ENCODE data around the gene TMEM184B.

The TMEM184B gene

GRCh38 chr22:38176170-38176741, 96.6 kb downstream of the TMEM184B start:
- H3K23ac ChIP-seq (ENCODE audit: low read depth, low read length, poor library complexity), result no peak overlapping the region
- H3K9me3 ChIP-seq (replicated peaks in 1 of 2; ENCODE audit: control insufficient read depth in 2 of 2, insufficient read depth in 1 of 2, low read depth in 1 of 2, low read length in 2 of 2), result no peaks in the 10 kb centered on the region
- H3K79me1 ChIP-seq (ENCODE audit: low read depth, low read length), result no peaks in the 10 kb centered on the region
- no peak overlapping the region for H3K4me2 ChIP-seq (ENCODE audit: insufficient read depth, low read length, poor library complexity, severe bottlenecking)
- peak overlapping the region; percentile 19 for H4K8ac ChIP-seq (ENCODE audit: low read depth, low read length)
- peak overlapping the region; percentile 31 for H3K9ac ChIP-seq (ENCODE audit: low read depth, low read length, poor library complexity)
- H2BK15ac ChIP-seq (ENCODE audit: low read length), result peak overlapping the region; percentile 65
- DNase-seq (ENCODE audit: low spot score), result no peak
- H3K14ac ChIP-seq (ENCODE audit: low read length), result no peak overlapping the region
- no peak overlapping the region for H3K4ac ChIP-seq (ENCODE audit: low read length)
- H2BK120ac ChIP-seq (ENCODE audit: low read depth, low read length), result peak overlapping the region; percentile 24
- no CpG with 5 or more reads among the region's 14 CpGs for WGBS, 2 donors (ENCODE audit: extremely low coverage in 2 of 2, insufficient read length in 2 of 2, insufficient replicate concordance in 1 of 2)
- H3K27me3 ChIP-seq (ENCODE audit: control insufficient read depth in 3 of 3, insufficient read depth in 3 of 3, low read depth in 1 of 3, low read length in 3 of 3), result no peaks in the 10 kb centered on the region
- peak overlapping the region; percentile 12 for H3K27ac ChIP-seq (replicated peaks; ENCODE audit: low read length)
- H4K91ac ChIP-seq (ENCODE audit: low read depth, low read length, poor library complexity), result no peak overlapping the region
- H3K36me3 ChIP-seq (replicated peaks in 1 of 2; ENCODE audit: control insufficient read depth in 2 of 2, insufficient read depth in 2 of 2, low read length in 2 of 2), result no peaks in the 10 kb centered on the region
- H2BK5ac ChIP-seq (ENCODE audit: low read length), result no peak overlapping the region
- peaks cover 21 to 23% of the 10 kb centered on the region in 2 donors for H3K4me1 ChIP-seq (ENCODE audit: control insufficient read depth in 2 of 2, insufficient read depth in 1 of 2, low read depth in 1 of 2, low read length in 2 of 2)
- H2BK12ac ChIP-seq (ENCODE audit: low read length), result peak overlapping the region; percentile 59
- no peak overlapping the region for H2AK5ac ChIP-seq (ENCODE audit: low read depth, low read length)
- H3K4me3 ChIP-seq (ENCODE audit: low read length in 2 of 2), result no peak overlapping the region
- no peak overlapping the region for H2AFZ ChIP-seq (ENCODE audit: low read length)
- H3K18ac ChIP-seq (ENCODE audit: low read length), result peak overlapping the region; percentile 87

DNA sequence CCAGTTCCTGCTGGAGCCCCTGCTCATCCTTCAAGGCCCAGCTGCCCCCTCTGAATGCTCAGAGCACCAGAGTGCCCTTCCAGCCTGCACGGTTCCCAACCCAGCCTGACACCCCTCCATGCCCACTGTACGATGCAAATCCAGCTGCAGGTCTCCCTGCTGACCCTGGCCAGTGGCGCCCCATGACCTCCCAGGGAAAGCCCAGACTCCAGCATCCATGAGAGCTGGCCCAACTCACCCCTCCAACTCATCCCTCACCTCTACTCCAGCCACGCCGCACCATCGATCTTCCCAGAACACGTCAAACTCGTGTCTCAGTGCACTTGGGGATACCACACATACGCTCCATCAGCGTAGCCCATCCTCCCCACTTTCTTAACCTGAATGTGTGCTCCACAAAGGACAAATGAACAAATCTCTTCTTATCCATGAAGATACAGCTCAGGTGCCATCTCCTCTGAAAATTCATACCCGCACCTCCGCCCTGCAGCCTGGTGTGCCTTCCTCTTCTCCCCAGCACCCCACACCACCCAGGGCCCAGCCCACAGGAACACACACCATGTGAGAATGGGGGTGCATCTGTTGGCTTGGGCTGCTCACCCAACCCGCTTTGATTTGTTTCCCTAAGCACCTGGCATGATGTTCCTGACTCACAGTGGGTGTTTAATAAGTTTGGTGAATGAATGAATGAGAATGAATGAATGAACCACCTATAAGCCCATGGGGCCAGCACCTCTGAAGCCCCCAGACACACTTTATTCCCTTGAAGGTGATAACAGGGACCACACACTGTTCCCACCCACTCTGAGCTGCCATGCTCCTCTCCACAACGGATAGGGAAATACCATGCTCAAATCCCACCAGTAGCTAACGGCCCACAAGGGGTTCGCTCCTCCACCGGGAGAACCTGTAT, 97.3 kb downstream of the TMEM184B start:
- no peak overlapping the region for H2BK5ac ChIP-seq (ENCODE audit: low read length)

GRCh38 chr22:38174626-38175025, 98.2 kb downstream of the TMEM184B start:
- Histone ChIP-seq H4K8ac (ENCODE audit: low read depth, low read length) (no peak overlapping the region), H3K23ac (ENCODE audit: low read depth, low read length, poor library complexity) (no peak overlapping the region), H3K79me1 (ENCODE audit: low read depth, low read length) (no peaks in the 10 kb centered on the region), H3K18ac (ENCODE audit: low read length) (peak overlapping the region; percentile 50), H3K14ac (ENCODE audit: low read length) (no peak overlapping the region), H2AK5ac (ENCODE audit: low read depth, low read length) (no peak overlapping the region), H3K4me1 (ENCODE audit: control insufficient read depth in 2 of 2, insufficient read depth in 1 of 2, low read depth in 1 of 2, low read length in 2 of 2) (peaks cover 8 to 19% of the 10 kb centered on the region in 2 donors), H3K4me3 (ENCODE audit: low read length in 2 of 2) (no peak overlapping the region), H3K9me3 (replicated peaks in 1 of 2; ENCODE audit: control insufficient read depth in 2 of 2, insufficient read depth in 1 of 2, low read depth in 1 of 2, low read length in 2 of 2) (no peaks in the 10 kb centered on the region), H3K4me2 (ENCODE audit: insufficient read depth, low read length, poor library complexity, severe bottlenecking) (no peak overlapping the region), H3K9ac (ENCODE audit: low read depth, low read length, poor library complexity) (no peak overlapping the region), H3K27me3 (ENCODE audit: control insufficient read depth in 3 of 3, insufficient read depth in 3 of 3, low read depth in 1 of 3, low read length in 3 of 3) (no peaks in the 10 kb centered on the region), H3K4ac (ENCODE audit: low read length) (no peak overlapping the region), H2BK12ac (ENCODE audit: low read length) (peak overlapping the region; percentile 48), H4K91ac (ENCODE audit: low read depth, low read length, poor library complexity) (no peak overlapping the region), H2BK5ac (ENCODE audit: low read length) (no peak overlapping the region), H3K27ac (replicated peaks; ENCODE audit: low read length) (no peak overlapping the region), H3K36me3 (replicated peaks in 1 of 2; ENCODE audit: control insufficient read depth in 2 of 2, insufficient read depth in 2 of 2, low read length in 2 of 2) (no peaks in the 10 kb centered on the region), H2AFZ (ENCODE audit: low read length) (no peak overlapping the region), H2BK120ac (ENCODE audit: low read depth, low read length) (no peak overlapping the region), H2BK15ac (ENCODE audit: low read length) (peak overlapping the region; percentile 79)
- no peak for DNase-seq (ENCODE audit: low spot score)
- no CpG with 5 or more reads among the region's 14 CpGs for WGBS, 2 donors (ENCODE audit: extremely low coverage in 2 of 2, insufficient read length in 2 of 2, insufficient replicate concordance in 1 of 2)

More for the DNA sequence above, 97.3 kb downstream of the TMEM184B start:
- Histone ChIP-seq H2BK120ac (ENCODE audit: low read depth, low read length) (no peak overlapping the region), H2BK12ac (ENCODE audit: low read length) (peak overlapping the region; percentile 60), H3K36me3 (replicated peaks in 1 of 2; ENCODE audit: control insufficient read depth in 2 of 2, insufficient read depth in 2 of 2, low read length in 2 of 2) (no peaks in the 10 kb centered on the region), H3K27me3 (ENCODE audit: control insufficient read depth in 3 of 3, insufficient read depth in 3 of 3, low read depth in 1 of 3, low read length in 3 of 3) (no peaks in the 10 kb centered on the region), H3K4me1 (ENCODE audit: control insufficient read depth in 2 of 2, insufficient read depth in 1 of 2, low read depth in 1 of 2, low read length in 2 of 2) (peaks cover 15 to 19% of the 10 kb centered on the region in 2 donors), H3K18ac (ENCODE audit: low read length) (peak overlapping the region; percentile 50), H2AFZ (ENCODE audit: low read length) (no peak overlapping the region), H4K91ac (ENCODE audit: low read depth, low read length, poor library complexity) (no peak overlapping the region), H2AK5ac (ENCODE audit: low read depth, low read length) (peak overlapping the region; percentile 91), H3K4me3 (ENCODE audit: low read length in 2 of 2) (no peak overlapping the region), H3K4ac (ENCODE audit: low read length) (no peak overlapping the region), H3K4me2 (ENCODE audit: insufficient read depth, low read length, poor library complexity, severe bottlenecking) (no peak overlapping the region), H3K27ac (replicated peaks; ENCODE audit: low read length) (no peak overlapping the region), H4K8ac (ENCODE audit: low read depth, low read length) (no peak overlapping the region), H3K14ac (ENCODE audit: low read length) (peak overlapping the region; percentile 4), H3K9ac (ENCODE audit: low read depth, low read length, poor library complexity) (peak overlapping the region; percentile 39), H3K9me3 (replicated peaks in 1 of 2; ENCODE audit: control insufficient read depth in 2 of 2, insufficient read depth in 1 of 2, low read depth in 1 of 2, low read length in 2 of 2) (no peaks in the 10 kb centered on the region), H2BK15ac (ENCODE audit: low read length) (peak overlapping the region; percentile 79), H3K79me1 (ENCODE audit: low read depth, low read length) (no peaks in the 10 kb centered on the region), H3K23ac (ENCODE audit: low read depth, low read length, poor library complexity) (no peak overlapping the region)
- no CpG with 5 or more reads among the region's 17 CpGs for WGBS, 2 donors (ENCODE audit: extremely low coverage in 2 of 2, insufficient read length in 2 of 2, insufficient replicate concordance in 1 of 2)
- no peak for DNase-seq (ENCODE audit: low spot score)

GRCh38 chr22:38173641-38173906, 99.2 kb downstream of the TMEM184B start:
- WGBS, 2 donors (ENCODE audit: extremely low coverage in 2 of 2, insufficient read length in 2 of 2, insufficient replicate concordance in 1 of 2), result no CpG with 5 or more reads among the region's 4 CpGs
- Histone ChIP-seq H4K8ac (ENCODE audit: low read depth, low read length) (no peak overlapping the region), H3K27ac (replicated peaks; ENCODE audit: low read length) (no peak overlapping the region), H3K18ac (ENCODE audit: low read length) (no peak overlapping the region), H3K4ac (ENCODE audit: low read length) (no peak overlapping the region), H2BK12ac (ENCODE audit: low read length) (no peak overlapping the region), H3K4me3 (ENCODE audit: low read length in 2 of 2) (no peak overlapping the region), H3K27me3 (ENCODE audit: control insufficient read depth in 3 of 3, insufficient read depth in 3 of 3, low read depth in 1 of 3, low read length in 3 of 3) (no peaks in the 10 kb centered on the region), H2BK120ac (ENCODE audit: low read depth, low read length) (no peak overlapping the region), H2AFZ (ENCODE audit: low read length) (no peak overlapping the region), H3K9ac (ENCODE audit: low read depth, low read length, poor library complexity) (no peak overlapping the region), H2AK5ac (ENCODE audit: low read depth, low read length) (no peak overlapping the region), H3K23ac (ENCODE audit: low read depth, low read length, poor library complexity) (no peak overlapping the region), H3K79me1 (ENCODE audit: low read depth, low read length) (no peaks in the 10 kb centered on the region), H3K4me2 (ENCODE audit: insufficient read depth, low read length, poor library complexity, severe bottlenecking) (no peak overlapping the region), H3K14ac (ENCODE audit: low read length) (no peak overlapping the region), H2BK5ac (ENCODE audit: low read length) (no peak overlapping the region), H3K36me3 (replicated peaks in 1 of 2; ENCODE audit: control insufficient read depth in 2 of 2, insufficient read depth in 2 of 2, low read length in 2 of 2) (no peaks in the 10 kb centered on the region), H3K9me3 (replicated peaks in 1 of 2; ENCODE audit: control insufficient read depth in 2 of 2, insufficient read depth in 1 of 2, low read depth in 1 of 2, low read length in 2 of 2) (no peaks in the 10 kb centered on the region), H2BK15ac (ENCODE audit: low read length) (no peak overlapping the region), H4K91ac (ENCODE audit: low read depth, low read length, poor library complexity) (no peak overlapping the region), H3K4me1 (ENCODE audit: control insufficient read depth in 2 of 2, insufficient read depth in 1 of 2, low read depth in 1 of 2, low read length in 2 of 2) (peaks cover 8 to 19% of the 10 kb centered on the region in 2 donors)
- DNase-seq (ENCODE audit: low spot score), result no peak
